Right lobe of liver (tissue), 6 donors: ENCODE data around the gene RPL18. TPM values are rescaled to one million over a fixed set of nuclear protein-coding genes. Genes with fewer than 3 reads are reported as not detected.
A peak's percentile ranks its signal among the peaks of the same experiment; 100 is the strongest.

Source experiments
- ATAC-seq, 4 donors: fragments of 200-7000 bp; cut with Tn5 transposase; one replicate each; pipeline ENCODE4 v1.9.1; 2020; ENCODE audit warnings: mild to moderate bottlenecking in 4 of 4, moderate library complexity in 4 of 4
- DNase-seq, 3 donors: peaks; one replicate each; pipeline ENCODE4 v3.0.0-alpha.2; 2020
- H3K27ac ChIP-seq, 3 donors: fragments of 200-600 bp; one replicate each; pipeline ENCODE4 v1.8.0; 2022
- H3K27me3 ChIP-seq, 2 donors: fragments of 200-600 bp; one replicate each; pipeline ENCODE4 v1.8.0; 2022
- H3K36me3 ChIP-seq, 4 donors: fragments of 200-600 bp; sonication (generic) in 1 of 4; one replicate each; pipeline versions ENCODE4 v1.5.1 to v1.8.0; 2017 to 2022; ENCODE audit warnings: control low read depth in 1 of 4
- H3K4me1 ChIP-seq, 4 donors: fragments of 200-600 bp; sonication (generic) in 1 of 4; one replicate each; pipeline versions ENCODE4 v1.5.1 to v1.8.0; 2017 to 2022; ENCODE audit warnings: control low read depth in 1 of 4
- H3K4me3 ChIP-seq, 3 donors: fragments of 200-600 bp; one replicate each; pipeline ENCODE4 v1.8.0; 2022
- H3K9me3 ChIP-seq, 4 donors: fragments of 200-600 bp; sonication (generic) in 1 of 4; one replicate each; pipeline versions ENCODE4 v1.5.1 to v1.8.0; 2017 to 2022; ENCODE audit warnings: control low read depth in 1 of 4
- CTCF ChIP-seq, 4 donors: fragments of 200-600 bp in 3 of 4; fragments of 450-650 bp in 1 of 4; IDR thresholded peaks; one replicate each; pipeline versions ENCODE4 v1.5.1 to v1.8.0; 2016 to 2022; ENCODE audit warnings: antibody characterized with exemption in 4 of 4, mild to moderate bottlenecking in 2 of 4
- POLR2A ChIP-seq: fragments of 450-650 bp; IDR thresholded peaks from one replicate; pipeline ENCODE4 v1.6.1; 2017; ENCODE audit warnings: antibody characterized with exemption, mild to moderate bottlenecking
- WGBS: methylation state at CpG from one replicate; pipeline ENCODE4 v1.1.6; 2018; ENCODE audit warnings: low coverage, low lambda C conversion rate; ENCODE audit not compliant: insufficient coverage; ENCODE audit errors: missing lambda C conversion rate; 5-methylcytosine and 5-hydroxymethylcytosine counted together
- intact Hi-C, 2 donors: fragments of 100-400 bp; cut with DNase I; formaldehyde crosslinking; loops; one replicate each; pipeline versions ENCODE4 v1.11.2 to v1.14.1; 2022
- total RNA-seq, 6 experiments: library from RNA; depleted of rRNA in 2 of 6; stranded (reverse); fragments of >200 nt in 2 of 6; fragmentation: NEBNext Ultra II Directional in 3 of 6; extraction: Animal tissue kit (Norgen Biotek cat#: 25700) in 3 of 6; gene quantifications; one replicate each; pipeline versions ENCODE4 v1.1.0 to v1.2.4, GENCODE V29; 2016 to 2023
- donor health status: DM: no; HTN: yes; CAD: no.
- donor health status: DM: no; HTN: no; CAD: no.
- donor health status: DM: no; HTN: no; CAD: no.
- donor health status: DM: no; HTN: yes; CAD: no.
- donor health status: DM: no; HTN: yes; CAD: no.

RPL18 gene
- total RNA-seq, 6 experiments from 2014 or later, result 355 to 867 (median 385) TPM

GRCh38 chr19:48613024-48613851, 5.7 kb downstream of the RPL18 start:
- Histone ChIP-seq H3K27ac (no peak overlapping the region), H3K27me3 (no peaks in the 10 kb centered on the region), H3K4me3 (no peak overlapping the region), H3K4me1 (peaks cover 0 to 20% (median 7%) of the 10 kb centered on the region in 4 donors), H3K9me3 (no peaks in the 10 kb centered on the region), H3K36me3 (peaks cover 0 to 28% (median 16%) of the 10 kb centered on the region in 4 donors)
- WGBS, result 57% methylated on average over 5 of the region's 39 CpGs
- ATAC-seq, result peak; percentile 53 to 82 (median 64)
- no peak for TF ChIP-seq CTCF (IDR thresholded peaks at IDR 0.05)
- TF ChIP-seq POLR2A, result no peak
- intact Hi-C loops, result no loop called here
- peak in 1 of 3 donors; percentile 68 for DNase-seq

- intact Hi-C loops, result no loop called here
- ATAC-seq, result no peak
Measured at GRCh38 chr19:48611872-48612271, 7.1 kb downstream of the RPL18 start.

GRCh38 chr19:48609571-48610108, 9.3 kb downstream of the RPL18 start:
- intact Hi-C loops, result loop anchor here (10.0 kb wide), 2 partner anchors 105 to 295 kb away; no protein-coding TSS in a partner anchor
- no peak overlapping the region for H3K4me3 ChIP-seq
- no peak for ATAC-seq
- DNase-seq, result no peak
- no peaks in the 10 kb centered on the region for H3K27me3 ChIP-seq
- no peaks in the 10 kb centered on the region for H3K36me3 ChIP-seq
- no peaks in the 10 kb centered on the region for H3K9me3 ChIP-seq
- no peak for TF ChIP-seq CTCF (IDR thresholded peaks at IDR 0.05)
- no peak for TF ChIP-seq POLR2A
- H3K4me1 ChIP-seq, result peaks cover 0 to 6% (median 0%) of the 10 kb centered on the region in 4 donors
- no peak overlapping the region for H3K27ac ChIP-seq
- WGBS, result 100% methylated on average over 4 of the region's 20 CpGs

More at GRCh38 chr19:48611872-48612271, 7.1 kb downstream of the RPL18 start:
- Histone ChIP-seq H3K9me3 (no peaks in the 10 kb centered on the region), H3K36me3 (peaks cover 0 to 20% (median 14%) of the 10 kb centered on the region in 4 donors), H3K4me3 (no peak overlapping the region), H3K27me3 (no peaks in the 10 kb centered on the region), H3K27ac (no peak overlapping the region), H3K4me1 (peaks cover 0 to 6% (median under 1%) of the 10 kb centered on the region in 4 donors)
- WGBS, result 100% methylated on average over 2 of the region's 14 CpGs
- TF ChIP-seq CTCF (IDR thresholded peaks at IDR 0.05) (no peak), POLR2A (no peak)
- no peak for DNase-seq

DNA sequence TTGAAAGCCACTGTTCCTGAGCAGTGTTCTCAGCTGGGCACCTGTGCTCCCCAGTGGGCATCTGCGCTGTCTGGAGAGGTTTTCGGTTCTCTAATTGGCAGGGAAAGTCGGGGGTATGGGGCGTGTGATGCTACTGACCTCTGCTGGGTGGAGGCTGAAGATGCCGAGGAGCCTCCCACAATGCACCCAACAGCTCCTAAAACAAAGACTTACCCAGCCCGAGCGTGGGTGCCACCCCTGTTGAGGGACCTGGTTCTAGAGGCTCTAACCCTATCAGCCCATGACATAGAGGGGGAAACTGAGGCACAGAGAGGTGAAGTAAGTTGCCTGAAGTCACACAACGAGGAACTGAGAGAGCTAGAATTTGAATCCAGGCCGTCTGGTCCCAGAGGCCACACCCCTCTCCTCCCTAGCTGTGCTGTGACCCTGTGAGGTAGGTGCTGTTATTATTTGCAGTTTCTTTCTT, 10.1 kb downstream of the RPL18 start:
- Histone ChIP-seq H3K4me3 (no peak overlapping the region), H3K27me3 (no peaks in the 10 kb centered on the region), H3K36me3 (no peaks in the 10 kb centered on the region), H3K27ac (no peak overlapping the region), H3K4me1 (peaks cover 0 to 3% (median 0%) of the 10 kb centered on the region in 4 donors), H3K9me3 (no peaks in the 10 kb centered on the region)
- TF ChIP-seq CTCF (IDR thresholded peaks at IDR 0.05) (peak; percentile 4 to 37 (median 28)), POLR2A (no peak)
- 26% methylated on average over 2 of the region's 9 CpGs for WGBS
- DNase-seq (no peak), ATAC-seq (peak; percentile 22 to 39 (median 32))
- intact Hi-C loops, result loop anchor here (10.0 kb wide), 2 partner anchors 104 to 294 kb away; no protein-coding TSS in a partner anchor
